ENCODE results near the gene NHSL2. TPM values are rescaled to one million over a fixed set of nuclear protein-coding genes. Genes with fewer than 3 reads are reported as not detected.

Gene NHSL2
- total RNA-seq, 1 experiment from 2014 or later, result 0.07 TPM

DNA sequence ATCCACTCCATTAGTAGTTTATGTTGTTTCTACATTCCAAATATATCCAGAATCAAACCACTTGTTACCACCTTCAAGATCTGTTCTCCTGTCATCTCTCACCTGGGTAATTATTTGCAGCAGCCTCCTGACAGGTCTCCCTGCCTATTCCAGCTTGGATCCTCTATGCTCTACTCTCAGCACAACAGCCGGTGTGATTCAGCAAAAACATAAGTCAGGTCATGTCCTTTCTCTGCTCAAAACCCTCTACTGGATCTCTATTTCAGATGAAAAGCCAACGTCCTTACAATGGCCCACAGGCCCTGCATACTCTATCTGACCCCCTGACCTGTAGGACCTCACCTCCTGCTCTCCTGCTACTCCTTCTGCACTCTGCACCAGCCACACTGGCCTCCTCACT, 84.5 kb downstream of the NHSL2 start:
- H3K4me3 ChIP-seq (ENCODE audit: low read length), result no peak overlapping the region
- H3K27ac ChIP-seq (ENCODE audit: low read length), result no peak overlapping the region
- H3K79me2 ChIP-seq (ENCODE audit: low read length), result no peaks in the 10 kb centered on the region
- no peak overlapping the region for H2AFZ ChIP-seq (ENCODE audit: low read length)
- BruUV-seq (replicated peaks), result no TSS peak
- DNase-seq (no peak), ATAC-seq (no peak)
- POLR2A ChIA-PET (ENCODE audit: unreplicated experiment), result no interaction called here
- H3K27me3 ChIP-seq (ENCODE audit: low read length), result no peaks in the 10 kb centered on the region
- intact Hi-C loops (cut with micrococcal nuclease), result no loop called here
- H3K9me3 ChIP-seq (ENCODE audit: low read length), result no peaks in the 10 kb centered on the region
- no peak overlapping the region for H3K4me2 ChIP-seq (ENCODE audit: low read length)
- H3K9me2 ChIP-seq (replicated peaks; ENCODE audit: low read length), result no peaks in the 10 kb centered on the region
- peaks cover 13% of the 10 kb centered on the region; the same call in 1 of the 2 replicates for H3K4me1 ChIP-seq (ENCODE audit: insufficient read depth, low read length)
- H3K36me3 ChIP-seq (ENCODE audit: low read depth, low read length), result no peaks in the 10 kb centered on the region
- no peaks in the 10 kb centered on the region for H4K20me1 ChIP-seq (ENCODE audit: low read length)
- TF ChIP-seq EZH2phosphoT487 (IDR thresholded peaks at IDR 0.05; ENCODE audit: borderline replicate concordance, low read length) (no peak), EZH2 (IDR thresholded peaks at IDR 0.05; ENCODE audit: low read length, unreplicated experiment) (no peak)
- TF ChIP-seq, protein P1, sequence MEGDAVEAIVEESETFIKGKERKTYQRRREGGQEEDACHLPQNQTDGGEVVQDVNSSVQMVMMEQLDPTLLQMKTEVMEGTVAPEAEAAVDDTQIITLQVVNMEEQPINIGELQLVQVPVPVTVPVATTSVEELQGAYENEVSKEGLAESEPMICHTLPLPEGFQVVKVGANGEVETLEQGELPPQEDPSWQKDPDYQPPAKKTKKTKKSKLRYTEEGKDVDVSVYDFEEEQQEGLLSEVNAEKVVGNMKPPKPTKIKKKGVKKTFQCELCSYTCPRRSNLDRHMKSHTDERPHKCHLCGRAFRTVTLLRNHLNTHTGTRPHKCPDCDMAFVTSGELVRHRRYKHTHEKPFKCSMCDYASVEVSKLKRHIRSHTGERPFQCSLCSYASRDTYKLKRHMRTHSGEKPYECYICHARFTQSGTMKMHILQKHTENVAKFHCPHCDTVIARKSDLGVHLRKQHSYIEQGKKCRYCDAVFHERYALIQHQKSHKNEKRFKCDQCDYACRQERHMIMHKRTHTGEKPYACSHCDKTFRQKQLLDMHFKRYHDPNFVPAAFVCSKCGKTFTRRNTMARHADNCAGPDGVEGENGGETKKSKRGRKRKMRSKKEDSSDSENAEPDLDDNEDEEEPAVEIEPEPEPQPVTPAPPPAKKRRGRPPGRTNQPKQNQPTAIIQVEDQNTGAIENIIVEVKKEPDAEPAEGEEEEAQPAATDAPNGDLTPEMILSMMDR (conservative IDR thresholded peaks at IDR 0.05; ENCODE audit: low read depth, low read length), result no peak
- H3K9ac ChIP-seq (ENCODE audit: low read length), result no peak overlapping the region
- CTCF ChIA-PET, result no interaction called here
- H3F3A ChIP-seq (ENCODE audit: low read length, unreplicated experiment), result no peaks in the 10 kb centered on the region

DNA sequence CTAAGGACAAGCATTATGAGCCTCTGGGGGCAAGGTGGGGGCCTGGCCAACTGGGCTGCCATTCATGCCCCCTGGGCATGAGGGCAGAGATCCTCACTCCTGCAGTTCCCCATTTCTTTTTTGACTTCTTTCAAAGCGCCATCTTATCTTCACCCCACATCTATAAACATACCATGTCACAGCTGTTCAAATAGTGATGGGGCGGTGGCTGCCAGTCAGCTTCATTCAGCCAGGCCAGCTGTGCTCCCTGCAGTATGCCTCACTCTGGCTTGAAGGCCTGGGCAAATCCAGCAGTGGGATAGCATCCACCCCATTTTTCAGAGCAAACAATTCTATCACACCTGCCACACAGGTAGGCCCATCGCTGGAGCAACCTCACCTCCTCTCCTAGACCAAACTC, 85.5 kb downstream of the NHSL2 start:
- no TSS peak for BruUV-seq (replicated peaks)
- Histone ChIP-seq H3K4me2 (ENCODE audit: low read length) (no peak overlapping the region), H3K9me3 (ENCODE audit: low read length) (no peaks in the 10 kb centered on the region), H4K20me1 (ENCODE audit: low read length) (no peaks in the 10 kb centered on the region), H3K4me1 (ENCODE audit: insufficient read depth, low read length) (peaks cover 6% of the 10 kb centered on the region; the same call in 1 of the 2 replicates), H3K27me3 (ENCODE audit: low read length) (no peaks in the 10 kb centered on the region), H3K79me2 (ENCODE audit: low read length) (no peaks in the 10 kb centered on the region), H2AFZ (ENCODE audit: low read length) (no peak overlapping the region), H3K27ac (ENCODE audit: low read length) (no peak overlapping the region), H3K9ac (ENCODE audit: low read length) (no peak overlapping the region), H3K4me3 (ENCODE audit: low read length) (no peak overlapping the region), H3K9me2 (replicated peaks; ENCODE audit: low read length) (no peaks in the 10 kb centered on the region), H3K36me3 (ENCODE audit: low read depth, low read length) (no peaks in the 10 kb centered on the region), H3F3A (ENCODE audit: low read length, unreplicated experiment) (no peaks in the 10 kb centered on the region)
- intact Hi-C loops (cut with micrococcal nuclease), result no loop called here
- TF ChIP-seq, protein P1 (conservative IDR thresholded peaks at IDR 0.05; ENCODE audit: low read depth, low read length), result no peak
- TF ChIP-seq EZH2 (IDR thresholded peaks at IDR 0.05; ENCODE audit: low read length, unreplicated experiment), result no peak
- no peak for TF ChIP-seq EZH2phosphoT487 (IDR thresholded peaks at IDR 0.05; ENCODE audit: borderline replicate concordance, low read length)
- DNase-seq (peak; percentile 42), ATAC-seq (peak; percentile 71)
- CTCF ChIA-PET, result no interaction called here
- POLR2A ChIA-PET (ENCODE audit: unreplicated experiment), result no interaction called here

DNA sequence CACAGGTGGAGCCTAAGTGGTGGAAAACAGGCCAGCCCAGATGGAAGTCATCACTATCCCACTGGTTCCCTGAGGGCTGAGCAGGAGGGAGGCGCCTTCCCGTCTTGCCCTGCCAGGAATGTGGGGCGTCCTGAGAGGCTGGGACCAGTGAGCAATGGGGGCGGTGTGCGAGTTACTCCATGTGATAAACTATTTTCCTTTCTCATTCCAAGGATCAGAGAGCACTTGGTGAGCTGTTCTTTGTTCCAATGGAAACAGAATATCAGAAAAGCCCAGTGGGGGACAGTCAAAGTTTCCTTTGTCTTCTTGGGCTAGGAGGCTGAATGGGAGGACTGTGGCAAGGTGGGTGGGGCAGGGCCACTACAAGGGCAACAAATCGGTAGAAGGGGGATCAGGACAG, 86.2 kb downstream of the NHSL2 start:
- DNase-seq (no peak), ATAC-seq (no peak)
- no peak overlapping the region for H2AFZ ChIP-seq (ENCODE audit: low read length)
- no peak overlapping the region for H3K9ac ChIP-seq (ENCODE audit: low read length)
- no peaks in the 10 kb centered on the region for H3K36me3 ChIP-seq (ENCODE audit: low read depth, low read length)
- H3K4me1 ChIP-seq (ENCODE audit: insufficient read depth, low read length), result no peaks in the 10 kb centered on the region
- TF ChIP-seq EZH2 (IDR thresholded peaks at IDR 0.05; ENCODE audit: low read length, unreplicated experiment), result no peak
- no peak for TF ChIP-seq EZH2phosphoT487 (IDR thresholded peaks at IDR 0.05; ENCODE audit: borderline replicate concordance, low read length)
- CTCF ChIA-PET, result no interaction called here
- H3K27ac ChIP-seq (ENCODE audit: low read length), result no peak overlapping the region
- no peaks in the 10 kb centered on the region for H3K9me3 ChIP-seq (ENCODE audit: low read length)
- intact Hi-C loops (cut with micrococcal nuclease), result no loop called here
- H3K9me2 ChIP-seq (replicated peaks; ENCODE audit: low read length), result no peaks in the 10 kb centered on the region
- no peaks in the 10 kb centered on the region for H3F3A ChIP-seq (ENCODE audit: low read length, unreplicated experiment)
- no peak overlapping the region for H3K4me3 ChIP-seq (ENCODE audit: low read length)
- no peak overlapping the region for H3K4me2 ChIP-seq (ENCODE audit: low read length)
- POLR2A ChIA-PET (ENCODE audit: unreplicated experiment), result no interaction called here
- no peaks in the 10 kb centered on the region for H3K79me2 ChIP-seq (ENCODE audit: low read length)
- no peaks in the 10 kb centered on the region for H3K27me3 ChIP-seq (ENCODE audit: low read length)
- BruUV-seq (replicated peaks), result no TSS peak
- H4K20me1 ChIP-seq (ENCODE audit: low read length), result no peaks in the 10 kb centered on the region
